Measurements from ENCODE around the gene PRR23A.
A peak's percentile ranks its signal among the peaks of the same experiment; 100 is the strongest.

PRR23A gene

GRCh38 chr3:139020868-139021234, 14.8 kb upstream of the PRR23A start, which contains the start of gene PRR23B:
Gene PRR23B (minus strand): TSS chr3:139020926. CDS start chr3:139020661, 265 bp downstream.
- no peak for DNase-seq (ENCODE audit: insufficient read length, low spot score)
- TF ChIP-seq POLR2A (IDR thresholded peaks at IDR 0.05; ENCODE audit: low read depth, low read length) (no peak), POLR2AphosphoS5 (IDR thresholded peaks at IDR 0.05; ENCODE audit: low read depth, low read length) (no peak), PAX5 (IDR thresholded peaks at IDR 0.05; ENCODE audit: insufficient read depth, low read length, severe bottlenecking) (no peak)
- FAIRE-seq = no peak

DNA sequence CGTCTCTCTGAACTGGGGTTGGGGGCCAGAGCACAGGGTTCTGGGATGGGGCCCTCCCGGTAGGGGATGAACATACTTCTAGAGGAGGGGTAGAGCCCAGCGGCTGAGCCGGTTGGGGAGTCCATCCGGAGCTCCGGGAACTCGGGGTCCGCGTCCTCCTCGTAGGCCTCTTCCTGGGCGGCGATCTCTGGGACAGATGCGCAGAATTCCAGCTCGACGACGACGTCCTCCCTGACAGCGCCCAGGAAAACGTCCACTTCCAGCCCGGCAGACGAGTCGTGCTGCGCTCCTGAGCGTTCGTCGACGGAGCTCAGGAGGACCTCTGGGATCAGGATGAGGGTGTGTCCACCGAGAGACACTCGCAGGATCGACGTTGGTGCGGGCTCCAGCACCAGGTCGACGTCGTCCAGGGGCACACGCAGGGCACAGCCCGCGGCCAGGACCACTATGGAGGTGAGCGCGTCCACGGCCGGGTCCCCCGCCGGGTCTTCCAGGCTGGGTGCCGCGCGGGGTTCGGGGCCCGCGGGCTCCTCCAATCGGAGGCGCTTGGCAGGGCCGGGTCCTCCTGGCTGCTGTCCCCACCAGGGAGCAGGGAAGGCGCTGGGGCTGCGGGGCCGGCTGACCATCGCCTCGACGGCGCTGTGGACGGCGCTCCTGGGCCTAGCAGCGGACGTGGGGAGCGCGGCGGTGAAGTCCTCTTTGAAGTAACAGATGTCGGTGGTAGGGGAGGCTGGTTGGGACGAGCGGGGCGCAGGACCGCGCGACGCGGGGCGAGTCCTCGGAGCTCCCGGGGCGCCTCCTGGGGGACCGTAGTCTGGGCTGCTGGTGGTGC, 14.2 kb upstream of the PRR23A start:
- no peak for FAIRE-seq
- DNase-seq (ENCODE audit: insufficient read length, low spot score) = no peak
- no peak for TF ChIP-seq SPI1 (IDR thresholded peaks at IDR 0.05; ENCODE audit: low read depth, low read length)
- TF ChIP-seq POU2F2 (IDR thresholded peaks at IDR 0.05; ENCODE audit: low read depth, low read length) = no peak
- no peak for TF ChIP-seq POLR2AphosphoS5 (IDR thresholded peaks at IDR 0.05; ENCODE audit: low read depth, low read length)
- TF ChIP-seq PAX5 (IDR thresholded peaks at IDR 0.05; ENCODE audit: insufficient read depth, low read length, severe bottlenecking) = no peak
- TF ChIP-seq POLR2A (IDR thresholded peaks at IDR 0.05; ENCODE audit: low read depth, low read length) = no peak
- TF ChIP-seq TAF1 (IDR thresholded peaks at IDR 0.05; ENCODE audit: low read depth, low read length) = no peak

GRCh38 chr3:139016430-139017048, 10.5 kb upstream of the PRR23A start:
- no peak for TF ChIP-seq TAF1 (IDR thresholded peaks at IDR 0.05; ENCODE audit: low read depth, low read length)
- TF ChIP-seq POU2F2 (IDR thresholded peaks at IDR 0.05; ENCODE audit: low read depth, low read length) = no peak
- TF ChIP-seq POLR2AphosphoS5 (IDR thresholded peaks at IDR 0.05; ENCODE audit: low read depth, low read length) = no peak
- no peak for TF ChIP-seq SPI1 (IDR thresholded peaks at IDR 0.05; ENCODE audit: low read depth, low read length)
- no peak for TF ChIP-seq POLR2A (IDR thresholded peaks at IDR 0.05; ENCODE audit: low read depth, low read length)
- no peak for TF ChIP-seq PAX5 (IDR thresholded peaks at IDR 0.05; ENCODE audit: insufficient read depth, low read length, severe bottlenecking)
- DNase-seq (ENCODE audit: insufficient read length, low spot score) = no peak
- no peak for FAIRE-seq

DNA sequence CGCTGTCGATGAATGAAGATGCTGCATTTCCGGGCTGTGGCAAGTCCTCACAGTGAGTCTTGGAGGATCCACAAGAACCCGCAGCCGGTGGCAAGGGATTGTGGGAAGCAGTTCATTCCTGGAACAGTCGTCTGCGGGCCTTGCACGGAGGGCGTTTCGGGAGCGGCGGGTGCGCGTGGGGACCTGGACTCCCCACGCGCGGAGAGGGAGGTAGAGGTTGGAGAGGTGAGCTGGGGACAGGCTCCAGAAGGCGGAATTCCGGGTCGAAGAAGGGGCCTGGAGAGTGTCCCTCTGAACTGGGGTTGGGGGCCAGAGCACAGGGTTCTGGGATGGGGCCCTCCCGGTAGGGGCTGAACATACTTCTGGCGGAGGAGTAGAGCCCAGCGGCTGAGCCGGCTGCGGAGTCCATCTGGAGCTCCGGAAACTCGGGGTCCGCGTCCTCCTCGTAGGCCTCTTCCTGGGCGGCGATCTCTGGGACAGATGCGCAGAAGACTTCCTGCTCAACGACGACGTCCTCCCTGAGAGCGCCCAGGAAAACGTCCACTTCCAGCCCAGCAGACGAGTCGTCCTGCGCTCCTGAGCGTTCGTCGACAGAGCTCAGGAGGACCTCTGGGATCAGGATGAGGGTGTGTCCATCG, 593 bp downstream of the PRR23A start:
- TF ChIP-seq POLR2AphosphoS5 (IDR thresholded peaks at IDR 0.05; ENCODE audit: low read depth, low read length) (no peak), SPI1 (IDR thresholded peaks at IDR 0.05; ENCODE audit: low read depth, low read length) (no peak)
- FAIRE-seq (no peak), DNase-seq (ENCODE audit: insufficient read length, low spot score) (no peak)

- no peak for DNase-seq (ENCODE audit: insufficient read length, low spot score)
- no peak for FAIRE-seq
- TF ChIP-seq POLR2AphosphoS5 (IDR thresholded peaks at IDR 0.05; ENCODE audit: low read depth, low read length) = no peak
- TF ChIP-seq POU2F2 (IDR thresholded peaks at IDR 0.05; ENCODE audit: low read depth, low read length) = no peak
- TF ChIP-seq POLR2A (IDR thresholded peaks at IDR 0.05; ENCODE audit: low read depth, low read length) = no peak
- TF ChIP-seq TAF1 (IDR thresholded peaks at IDR 0.05; ENCODE audit: low read depth, low read length) = no peak
- no peak for TF ChIP-seq PAX5 (IDR thresholded peaks at IDR 0.05; ENCODE audit: insufficient read depth, low read length, severe bottlenecking)
- TF ChIP-seq SPI1 (IDR thresholded peaks at IDR 0.05; ENCODE audit: low read depth, low read length) = no peak
Measured at GRCh38 chr3:138995706-138996105, 10.4 kb downstream of the PRR23A start.

- FAIRE-seq (no peak), DNase-seq (ENCODE audit: insufficient read length, low spot score) (no peak)
- TF ChIP-seq POLR2A (IDR thresholded peaks at IDR 0.05; ENCODE audit: low read depth, low read length) (no peak), TAF1 (IDR thresholded peaks at IDR 0.05; ENCODE audit: low read depth, low read length) (no peak), SPI1 (IDR thresholded peaks at IDR 0.05; ENCODE audit: low read depth, low read length) (no peak), POLR2AphosphoS5 (IDR thresholded peaks at IDR 0.05; ENCODE audit: low read depth, low read length) (no peak), POU2F2 (IDR thresholded peaks at IDR 0.05; ENCODE audit: low read depth, low read length) (no peak), PAX5 (IDR thresholded peaks at IDR 0.05; ENCODE audit: insufficient read depth, low read length, severe bottlenecking) (no peak)
Measured at GRCh38 chr3:138987181-138987580, 18.9 kb downstream of the PRR23A start.

- no peak for FAIRE-seq
Measured at GRCh38 chr3:138985932-138986331, 20.1 kb downstream of the PRR23A start.

GRCh38 chr3:138984816-138985215, 21.3 kb downstream of the PRR23A start:
- TF ChIP-seq SPI1 (IDR thresholded peaks at IDR 0.05; ENCODE audit: low read depth, low read length) (0 out of 2 replicates have a peak, but pooled peaks have one; percentile 2), POU2F2 (IDR thresholded peaks at IDR 0.05; ENCODE audit: low read depth, low read length) (no peak)
- DNase-seq (ENCODE audit: insufficient read length, low spot score) (no peak), FAIRE-seq (no peak)

More at GRCh38 chr3:138985932-138986331, 20.1 kb downstream of the PRR23A start:
- no peak for DNase-seq (ENCODE audit: insufficient read length, low spot score)
- TF ChIP-seq POLR2AphosphoS5 (IDR thresholded peaks at IDR 0.05; ENCODE audit: low read depth, low read length) (no peak), POLR2A (IDR thresholded peaks at IDR 0.05; ENCODE audit: low read depth, low read length) (no peak), POU2F2 (IDR thresholded peaks at IDR 0.05; ENCODE audit: low read depth, low read length) (no peak), TAF1 (IDR thresholded peaks at IDR 0.05; ENCODE audit: low read depth, low read length) (no peak), SPI1 (IDR thresholded peaks at IDR 0.05; ENCODE audit: low read depth, low read length) (no peak), PAX5 (IDR thresholded peaks at IDR 0.05; ENCODE audit: insufficient read depth, low read length, severe bottlenecking) (no peak)

- TF ChIP-seq POLR2AphosphoS5 (IDR thresholded peaks at IDR 0.05; ENCODE audit: low read depth, low read length) (no peak), POLR2A (IDR thresholded peaks at IDR 0.05; ENCODE audit: low read depth, low read length) (no peak)
- no peak for FAIRE-seq
Measured at GRCh38 chr3:138976047-138976446, 30.0 kb downstream of the PRR23A start.

DNA sequence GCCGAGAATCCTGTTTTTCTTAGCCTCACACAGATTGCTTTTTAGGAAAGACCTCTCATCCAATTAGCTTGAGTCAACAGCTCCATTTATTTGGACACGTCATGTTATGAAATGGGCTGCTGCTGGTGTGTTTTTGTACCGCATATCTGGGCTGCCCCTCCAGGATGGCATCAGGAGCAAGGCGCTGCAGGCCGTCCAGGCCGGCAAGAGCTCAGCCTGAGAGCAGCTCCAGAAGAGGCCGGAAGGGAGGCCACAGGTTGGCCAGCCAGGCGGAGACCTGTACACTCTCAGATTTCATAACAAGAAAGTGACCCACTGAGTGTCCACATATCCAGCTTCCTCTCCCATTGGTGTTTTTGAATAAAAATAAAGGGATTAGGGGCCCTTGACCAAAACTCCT, 30.7 kb downstream of the PRR23A start:
- FAIRE-seq (no peak), DNase-seq (ENCODE audit: insufficient read length, low spot score) (no peak)
- no peak for TF ChIP-seq POLR2AphosphoS5 (IDR thresholded peaks at IDR 0.05; ENCODE audit: low read depth, low read length)
- TF ChIP-seq PAX5 (IDR thresholded peaks at IDR 0.05; ENCODE audit: insufficient read depth, low read length, severe bottlenecking) = no peak
- no peak for TF ChIP-seq POU2F2 (IDR thresholded peaks at IDR 0.05; ENCODE audit: low read depth, low read length)
- TF ChIP-seq POLR2A (IDR thresholded peaks at IDR 0.05; ENCODE audit: low read depth, low read length) = no peak
- no peak for TF ChIP-seq TAF1 (IDR thresholded peaks at IDR 0.05; ENCODE audit: low read depth, low read length)
- TF ChIP-seq SPI1 (IDR thresholded peaks at IDR 0.05; ENCODE audit: low read depth, low read length) = no peak

More at GRCh38 chr3:138976047-138976446, 30.0 kb downstream of the PRR23A start:
- DNase-seq (ENCODE audit: insufficient read length, low spot score) = no peak

Data from GM12891 (cell line).